Ovary (tissue), 3 donors: ENCODE results near the gene GRB14.
A peak's percentile ranks its signal among the peaks of the same experiment; 100 is the strongest.

Experiments used
- CTCF ChIP-seq, 3 donors: fragments of 450-650 bp in 2 of 3; fragments of 200-600 bp in 1 of 3; IDR thresholded peaks; one replicate each; pipeline versions ENCODE4 v1.5.1 to v1.8.0; 2016 to 2022; ENCODE audit warnings: antibody characterized with exemption in 3 of 3, mild to moderate bottlenecking in 1 of 3
- POLR2A ChIP-seq: fragments of 450-650 bp; IDR thresholded peaks from one replicate; pipeline ENCODE4 v1.6.1; 2017; ENCODE audit warnings: antibody characterized with exemption, mild to moderate bottlenecking, moderate library complexity
- donor health status: DM: no; HTN: no; CAD: no.

GRCh38 chr2:164479460-164479859 lies 141.8 kb downstream of the GRB14 start:
- TF ChIP-seq CTCF (IDR thresholded peaks at IDR 0.05) (peak in 1 of 3 donors; percentile 11), POLR2A (no peak)
